LNCAP (cell line): ENCODE measurements around the gene ACAA2.
A peak's percentile ranks its signal among the peaks of the same experiment; 100 is the strongest.

Experiments used
- TF ChIP-seq, protein P1 (sequence below): fragments of 450-650 bp; IDR thresholded peaks from 2 replicates; pipeline ENCODE4 v1.5.1; 2017; ENCODE audit warnings: mild to moderate bottlenecking

The ACAA2 gene

GRCh38 chr18:49802623-49803022 lies 10.7 kb downstream of the ACAA2 start:
- TF ChIP-seq, protein P1, sequence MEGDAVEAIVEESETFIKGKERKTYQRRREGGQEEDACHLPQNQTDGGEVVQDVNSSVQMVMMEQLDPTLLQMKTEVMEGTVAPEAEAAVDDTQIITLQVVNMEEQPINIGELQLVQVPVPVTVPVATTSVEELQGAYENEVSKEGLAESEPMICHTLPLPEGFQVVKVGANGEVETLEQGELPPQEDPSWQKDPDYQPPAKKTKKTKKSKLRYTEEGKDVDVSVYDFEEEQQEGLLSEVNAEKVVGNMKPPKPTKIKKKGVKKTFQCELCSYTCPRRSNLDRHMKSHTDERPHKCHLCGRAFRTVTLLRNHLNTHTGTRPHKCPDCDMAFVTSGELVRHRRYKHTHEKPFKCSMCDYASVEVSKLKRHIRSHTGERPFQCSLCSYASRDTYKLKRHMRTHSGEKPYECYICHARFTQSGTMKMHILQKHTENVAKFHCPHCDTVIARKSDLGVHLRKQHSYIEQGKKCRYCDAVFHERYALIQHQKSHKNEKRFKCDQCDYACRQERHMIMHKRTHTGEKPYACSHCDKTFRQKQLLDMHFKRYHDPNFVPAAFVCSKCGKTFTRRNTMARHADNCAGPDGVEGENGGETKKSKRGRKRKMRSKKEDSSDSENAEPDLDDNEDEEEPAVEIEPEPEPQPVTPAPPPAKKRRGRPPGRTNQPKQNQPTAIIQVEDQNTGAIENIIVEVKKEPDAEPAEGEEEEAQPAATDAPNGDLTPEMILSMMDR: no peak

- TF ChIP-seq, protein P1: no peak
Measured at GRCh38 chr18:49798001-49798400, 15.3 kb downstream of the ACAA2 start.

- TF ChIP-seq, protein P1: no peak
Measured at GRCh38 chr18:49795612-49796552, 17.5 kb downstream of the ACAA2 start.

- TF ChIP-seq, protein P1: no peak
Measured at GRCh38 chr18:49794743-49795142, 18.6 kb downstream of the ACAA2 start.

DNA sequence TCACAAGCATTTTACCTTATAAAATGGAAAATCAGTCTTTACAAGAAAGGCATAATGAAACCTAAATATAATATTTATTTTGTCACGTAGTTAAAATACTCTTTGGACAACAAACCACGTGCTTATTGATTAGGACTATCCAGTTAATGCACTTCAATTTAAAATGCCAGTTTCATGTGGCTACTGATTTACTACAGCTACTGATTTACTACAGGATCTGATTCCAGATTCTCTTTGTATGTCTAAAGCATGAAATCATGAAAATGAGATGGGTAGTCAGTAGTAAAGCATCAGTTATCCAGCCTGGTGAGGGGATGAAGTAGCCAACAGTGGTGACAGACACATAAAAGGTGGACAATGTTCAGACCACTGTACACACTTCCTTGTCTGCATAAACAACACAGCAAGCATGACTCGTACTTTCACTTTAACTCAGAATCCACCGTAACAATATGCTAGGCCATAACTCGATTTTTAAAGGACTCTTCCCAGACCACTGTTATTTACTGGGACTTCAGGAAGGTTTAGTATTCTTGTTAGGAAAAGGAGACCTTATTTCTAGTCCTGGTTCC lies 24.9 kb downstream of the ACAA2 start:
- TF ChIP-seq, protein P1: no peak

- TF ChIP-seq, protein P1: no peak
Measured at GRCh38 chr18:49786019-49786720, 27.2 kb downstream of the ACAA2 start.

- TF ChIP-seq, protein P1: peak; percentile 46
Measured at GRCh38 chr18:49784427-49785185, 28.7 kb downstream of the ACAA2 start.
